WTC11 (cell line): ENCODE measurements around the gene KBTBD12.

Source experiments
- ARID4B ChIP-seq: sonication (generic); formaldehyde crosslinking; IDR thresholded peaks from 2 replicates; pipeline ENCODE4 v1.8.0; 2023; ENCODE audit warnings: missing genetic modification reagents, mild to moderate bottlenecking, borderline replicate concordance
- ATF2 ChIP-seq: sonication (generic); formaldehyde crosslinking; IDR thresholded peaks from 2 replicates; pipeline ENCODE4 v1.8.1; 2022; ENCODE audit warnings: low read depth, missing genetic modification reagents, borderline replicate concordance
- CBFB ChIP-seq: sonication (generic); formaldehyde crosslinking; IDR thresholded peaks from 2 replicates; pipeline ENCODE4 v1.8.1; 2022; ENCODE audit warnings: mild to moderate bottlenecking, low read depth, missing genetic modification reagents
- CTCF ChIP-seq: fragments of 200-600 bp; IDR thresholded peaks from 2 replicates; pipeline ENCODE4 v1.8.0; 2022; ENCODE audit warnings: antibody characterized with exemption
- ELF4 ChIP-seq: sonication (generic); formaldehyde crosslinking; IDR thresholded peaks from 2 replicates; pipeline ENCODE4 v1.8.1; 2022; ENCODE audit warnings: low read depth, mild to moderate bottlenecking, moderate library complexity, missing genetic modification reagents
- IRF1 ChIP-seq: sonication (generic); formaldehyde crosslinking; IDR thresholded peaks from 2 replicates; pipeline ENCODE4 v1.8.0; 2023; ENCODE audit warnings: missing genetic modification reagents
- MAX ChIP-seq: sonication (generic); formaldehyde crosslinking; IDR thresholded peaks from 2 replicates; pipeline ENCODE4 v1.8.0; 2022; ENCODE audit warnings: mild to moderate bottlenecking, missing genetic modification reagents
- NFATC4 ChIP-seq: fragments of 250-450 bp; sonication (Bioruptor Pico); IDR thresholded peaks from 2 replicates; pipeline ENCODE4 v1.9.0; 2021; ENCODE audit warnings: mild to moderate bottlenecking
- NR3C1 ChIP-seq: sonication (generic); formaldehyde crosslinking; conservative IDR thresholded peaks from 2 replicates; pipeline ENCODE4 v1.8.1; 2023; ENCODE audit warnings: low read depth, mild to moderate bottlenecking, missing genetic modification reagents
- SP1 ChIP-seq: sonication (generic); formaldehyde crosslinking; conservative IDR thresholded peaks from 2 replicates; pipeline ENCODE4 v1.8.1; 2022; ENCODE audit warnings: missing genetic modification reagents
- TP53 ChIP-seq: sonication (generic); formaldehyde crosslinking; IDR thresholded peaks from 2 replicates; pipeline ENCODE4 v1.8.1; 2023; ENCODE audit warnings: mild to moderate bottlenecking, missing genetic modification reagents
- USF2 ChIP-seq: sonication (generic); formaldehyde crosslinking; IDR thresholded peaks from 2 replicates; pipeline ENCODE4 v1.8.1; 2023; ENCODE audit warnings: mild to moderate bottlenecking, missing genetic modification reagents, moderate library complexity
- TF ChIP-seq, protein P1 (sequence below): sonication (generic); formaldehyde crosslinking; IDR thresholded peaks from 2 replicates; pipeline ENCODE4 v1.8.1; 2023; ENCODE audit warnings: mild to moderate bottlenecking, missing genetic modification reagents

DNA sequence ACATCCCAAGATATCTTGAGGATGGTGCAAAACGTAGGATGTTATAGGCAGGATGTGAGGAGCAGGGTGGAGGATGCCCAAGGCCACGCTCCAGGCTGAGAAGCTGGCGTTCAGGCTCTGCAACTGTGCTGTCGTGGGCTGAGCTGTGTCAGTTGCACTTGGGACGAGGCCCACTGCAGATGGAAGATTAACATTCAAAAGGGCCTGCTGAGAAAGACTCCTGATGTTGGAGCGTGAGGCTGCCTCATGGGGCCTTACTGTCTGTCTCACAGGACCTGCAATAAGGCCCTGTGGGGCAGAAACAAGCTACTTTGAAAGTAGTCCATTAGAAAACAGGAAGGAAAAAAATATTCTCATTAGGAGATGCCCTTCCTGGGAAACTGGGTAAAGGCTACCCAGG is 76.6 kb downstream of the KBTBD12 start:
- TF ChIP-seq ELF4 (CRISPR knock-in tag) (no peak), CBFB (CRISPR knock-in tag) (no peak), NR3C1 (no peak), ARID4B (CRISPR knock-in tag) (no peak), NFATC4 (CRISPR knock-in tag) (no peak), CTCF (no peak), ATF2 (no peak), SP1 (CRISPR knock-in tag) (no peak), TP53 (CRISPR knock-in tag) (no peak), IRF1 (CRISPR knock-in tag) (no peak), MAX (CRISPR knock-in tag) (no peak), USF2 (CRISPR knock-in tag) (no peak)
- TF ChIP-seq, protein P1, sequence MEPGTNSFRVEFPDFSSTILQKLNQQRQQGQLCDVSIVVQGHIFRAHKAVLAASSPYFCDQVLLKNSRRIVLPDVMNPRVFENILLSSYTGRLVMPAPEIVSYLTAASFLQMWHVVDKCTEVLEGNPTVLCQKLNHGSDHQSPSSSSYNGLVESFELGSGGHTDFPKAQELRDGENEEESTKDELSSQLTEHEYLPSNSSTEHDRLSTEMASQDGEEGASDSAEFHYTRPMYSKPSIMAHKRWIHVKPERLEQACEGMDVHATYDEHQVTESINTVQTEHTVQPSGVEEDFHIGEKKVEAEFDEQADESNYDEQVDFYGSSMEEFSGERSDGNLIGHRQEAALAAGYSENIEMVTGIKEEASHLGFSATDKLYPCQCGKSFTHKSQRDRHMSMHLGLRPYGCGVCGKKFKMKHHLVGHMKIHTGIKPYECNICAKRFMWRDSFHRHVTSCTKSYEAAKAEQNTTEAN (CRISPR knock-in tag), result no peak
